KMS-11 (cell line): ENCODE results near the gene COPS4.

Experiments
- H2AFZ ChIP-seq: fragments of 200-600 bp; sonication (generic); 2 replicates; pipeline ENCODE4 v1.6.1; 2016; ENCODE audit warnings: antibody characterized with exemption, mixed run types, low read depth
- H3K27ac ChIP-seq: fragments of 200-600 bp; sonication (generic); 2 replicates; pipeline ENCODE4 v1.6.1; 2016; ENCODE audit warnings: mild to moderate bottlenecking, mixed run types
- H3K27me3 ChIP-seq: fragments of 200-600 bp; sonication (generic); 2 replicates; pipeline ENCODE4 v1.6.1; 2017; ENCODE audit warnings: mild to moderate bottlenecking, low read depth, mixed run types, moderate library complexity; ENCODE audit not compliant: insufficient read depth
- H3K36me3 ChIP-seq: fragments of 200-600 bp; sonication (generic); 2 replicates; pipeline ENCODE4 v1.6.1; 2017; ENCODE audit warnings: mild to moderate bottlenecking, mixed run types; ENCODE audit not compliant: insufficient read depth
- H3K4me1 ChIP-seq: fragments of 200-600 bp; sonication (generic); 2 replicates; pipeline ENCODE4 v1.6.1; 2016; ENCODE audit warnings: mild to moderate bottlenecking, low read depth, mixed run types; ENCODE audit not compliant: poor library complexity, severe bottlenecking
- H3K4me2 ChIP-seq: fragments of 200-600 bp; sonication (generic); 2 replicates; pipeline ENCODE4 v1.7.0; 2016; ENCODE audit warnings: mild to moderate bottlenecking, mixed run types
- H3K4me3 ChIP-seq: fragments of 200-600 bp; sonication (generic); IDR thresholded peaks from 2 replicates; pipeline ENCODE4 v1.6.1; 2017; ENCODE audit warnings: low read depth, low read length, mixed read lengths; ENCODE audit not compliant: insufficient read depth
- H3K79me2 ChIP-seq: fragments of 200-600 bp; sonication (generic); 2 replicates; pipeline ENCODE4 v1.6.1; 2016; ENCODE audit warnings: low read depth, mixed run types; ENCODE audit not compliant: insufficient read depth
- H3K9ac ChIP-seq: fragments of 200-600 bp; sonication (generic); 2 replicates; pipeline ENCODE4 v1.6.1; 2016; ENCODE audit warnings: mild to moderate bottlenecking, mixed run types
- H4K20me1 ChIP-seq: fragments of 200-600 bp; sonication (generic); 2 replicates; pipeline ENCODE4 v1.6.1; 2016; ENCODE audit warnings: mild to moderate bottlenecking, mixed run types; ENCODE audit not compliant: insufficient read depth
- TF ChIP-seq, protein P1 (sequence below): fragments of 200-600 bp; sonication (generic); conservative IDR thresholded peaks from 2 replicates; pipeline ENCODE4 v1.6.1; 2017; ENCODE audit warnings: low read depth, mild to moderate bottlenecking, antibody characterized with exemption, low read length, moderate library complexity, mixed read lengths

Gene COPS4

DNA sequence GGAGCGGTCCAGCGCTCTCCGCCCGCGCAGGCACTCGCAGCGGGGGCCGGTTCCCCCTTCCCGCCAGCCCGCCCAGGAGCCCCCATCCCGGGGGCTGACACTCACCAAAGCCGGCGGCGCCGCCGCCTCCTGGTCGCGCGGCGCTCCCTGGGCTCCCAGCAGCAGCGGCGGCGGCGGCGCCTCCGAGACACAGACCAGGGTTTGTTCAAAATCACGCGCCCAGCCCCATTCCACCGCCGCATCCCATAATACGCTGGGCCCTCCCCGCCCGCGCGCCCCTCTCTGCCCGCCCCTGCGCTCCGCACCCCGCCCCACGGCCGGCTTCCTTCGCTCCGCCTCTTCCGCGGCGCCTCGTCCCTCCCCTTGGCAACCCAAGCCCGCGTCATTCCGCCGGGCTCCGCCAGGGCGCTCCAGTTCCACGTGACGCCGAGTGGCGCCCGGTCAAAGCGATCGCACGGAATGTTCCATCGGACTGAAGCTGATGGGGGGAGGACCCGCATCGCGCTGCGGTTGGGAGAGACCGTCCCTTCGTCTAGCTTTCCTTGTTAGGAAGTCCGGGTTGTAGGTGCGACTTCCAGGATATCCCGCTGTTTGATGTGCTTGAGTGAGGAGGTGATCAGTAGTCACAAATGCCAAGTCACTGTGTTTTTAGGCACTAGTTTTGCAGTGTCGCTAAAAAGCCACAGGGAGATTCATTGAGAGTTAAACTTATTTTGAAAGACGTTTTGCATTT is 22.1 kb upstream of the COPS4 start:
- Histone ChIP-seq H3K9ac (peak overlapping the region; percentile 93), H3K4me1 (peaks cover 28% of the 10 kb centered on the region), H3K27me3 (no peaks in the 10 kb centered on the region), H3K36me3 (no peaks in the 10 kb centered on the region), H3K4me3 (peak overlapping the region; percentile 90), H2AFZ (peak overlapping the region; percentile 76), H3K4me2 (peak overlapping the region; percentile 89), H3K79me2 (peaks cover 46% of the 10 kb centered on the region), H3K27ac (peak overlapping the region; percentile 93), H4K20me1 (no peaks in the 10 kb centered on the region)
- TF ChIP-seq, protein P1, sequence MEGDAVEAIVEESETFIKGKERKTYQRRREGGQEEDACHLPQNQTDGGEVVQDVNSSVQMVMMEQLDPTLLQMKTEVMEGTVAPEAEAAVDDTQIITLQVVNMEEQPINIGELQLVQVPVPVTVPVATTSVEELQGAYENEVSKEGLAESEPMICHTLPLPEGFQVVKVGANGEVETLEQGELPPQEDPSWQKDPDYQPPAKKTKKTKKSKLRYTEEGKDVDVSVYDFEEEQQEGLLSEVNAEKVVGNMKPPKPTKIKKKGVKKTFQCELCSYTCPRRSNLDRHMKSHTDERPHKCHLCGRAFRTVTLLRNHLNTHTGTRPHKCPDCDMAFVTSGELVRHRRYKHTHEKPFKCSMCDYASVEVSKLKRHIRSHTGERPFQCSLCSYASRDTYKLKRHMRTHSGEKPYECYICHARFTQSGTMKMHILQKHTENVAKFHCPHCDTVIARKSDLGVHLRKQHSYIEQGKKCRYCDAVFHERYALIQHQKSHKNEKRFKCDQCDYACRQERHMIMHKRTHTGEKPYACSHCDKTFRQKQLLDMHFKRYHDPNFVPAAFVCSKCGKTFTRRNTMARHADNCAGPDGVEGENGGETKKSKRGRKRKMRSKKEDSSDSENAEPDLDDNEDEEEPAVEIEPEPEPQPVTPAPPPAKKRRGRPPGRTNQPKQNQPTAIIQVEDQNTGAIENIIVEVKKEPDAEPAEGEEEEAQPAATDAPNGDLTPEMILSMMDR = peak; percentile 53

DNA sequence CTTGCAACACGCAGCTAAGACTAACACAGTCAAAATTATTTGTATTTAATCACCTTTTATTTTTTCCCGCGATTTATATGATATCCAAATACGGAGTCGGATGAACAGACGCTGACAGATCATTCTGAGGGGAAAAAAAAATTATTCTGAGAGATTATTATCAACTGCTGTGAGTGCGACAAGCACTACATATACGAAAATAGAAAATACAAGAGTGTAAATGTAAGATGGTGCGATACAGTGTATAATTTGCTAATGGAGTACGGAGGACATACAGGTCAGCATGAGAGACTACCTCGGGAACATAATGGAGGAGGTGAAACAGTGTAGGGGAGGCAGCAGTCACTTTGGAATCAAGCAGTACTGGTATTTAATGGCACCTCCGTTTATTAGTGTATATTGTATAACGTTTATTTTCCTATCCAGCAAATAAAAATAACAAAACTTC is 21.5 kb upstream of the COPS4 start:
- Histone ChIP-seq H3K36me3 (no peaks in the 10 kb centered on the region), H3K4me2 (peak overlapping the region; percentile 89), H3K9ac (peak overlapping the region; percentile 71), H3K4me3 (peak overlapping the region; percentile 90), H3K27ac (peak overlapping the region; percentile 93), H3K4me1 (peaks cover 22% of the 10 kb centered on the region), H4K20me1 (no peaks in the 10 kb centered on the region), H3K27me3 (no peaks in the 10 kb centered on the region), H3K79me2 (peaks cover 40% of the 10 kb centered on the region), H2AFZ (peak overlapping the region; percentile 73)
- TF ChIP-seq, protein P1 = no peak; the same call in 1 of the 2 replicates

DNA sequence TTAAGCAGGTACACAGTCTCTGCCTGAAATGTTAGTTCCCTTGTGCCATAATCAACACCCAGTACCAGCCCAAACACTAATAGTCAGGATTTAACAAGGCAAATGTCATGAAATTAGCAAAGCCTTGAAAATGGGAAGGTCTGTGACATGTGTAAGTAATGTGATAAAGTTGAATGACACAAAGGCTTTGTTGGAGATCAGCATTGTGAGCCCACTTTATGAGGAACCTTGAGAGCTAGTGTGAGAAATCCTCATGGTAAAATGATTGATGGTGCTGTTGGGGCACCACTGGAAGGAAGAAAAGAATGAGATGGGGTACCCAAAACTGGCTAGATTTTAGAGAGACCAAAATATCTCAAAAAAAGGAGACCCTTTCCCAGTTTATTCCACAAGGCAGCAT is 21.1 kb upstream of the COPS4 start:
- TF ChIP-seq, protein P1 = no peak
- H4K20me1 ChIP-seq = no peaks in the 10 kb centered on the region
- peak overlapping the region; percentile 93; the same call in 1 of the 2 replicates for H3K27ac ChIP-seq
- H3K79me2 ChIP-seq = peaks cover 36% of the 10 kb centered on the region
- no peaks in the 10 kb centered on the region for H3K36me3 ChIP-seq
- peaks cover 17% of the 10 kb centered on the region for H3K4me1 ChIP-seq
- peak overlapping the region; percentile 71; the same call in 1 of the 2 replicates for H3K9ac ChIP-seq
- no peak overlapping the region for H3K4me3 ChIP-seq
- no peaks in the 10 kb centered on the region for H3K27me3 ChIP-seq
- H2AFZ ChIP-seq = peak overlapping the region; percentile 73
- peak overlapping the region; percentile 89 for H3K4me2 ChIP-seq

DNA sequence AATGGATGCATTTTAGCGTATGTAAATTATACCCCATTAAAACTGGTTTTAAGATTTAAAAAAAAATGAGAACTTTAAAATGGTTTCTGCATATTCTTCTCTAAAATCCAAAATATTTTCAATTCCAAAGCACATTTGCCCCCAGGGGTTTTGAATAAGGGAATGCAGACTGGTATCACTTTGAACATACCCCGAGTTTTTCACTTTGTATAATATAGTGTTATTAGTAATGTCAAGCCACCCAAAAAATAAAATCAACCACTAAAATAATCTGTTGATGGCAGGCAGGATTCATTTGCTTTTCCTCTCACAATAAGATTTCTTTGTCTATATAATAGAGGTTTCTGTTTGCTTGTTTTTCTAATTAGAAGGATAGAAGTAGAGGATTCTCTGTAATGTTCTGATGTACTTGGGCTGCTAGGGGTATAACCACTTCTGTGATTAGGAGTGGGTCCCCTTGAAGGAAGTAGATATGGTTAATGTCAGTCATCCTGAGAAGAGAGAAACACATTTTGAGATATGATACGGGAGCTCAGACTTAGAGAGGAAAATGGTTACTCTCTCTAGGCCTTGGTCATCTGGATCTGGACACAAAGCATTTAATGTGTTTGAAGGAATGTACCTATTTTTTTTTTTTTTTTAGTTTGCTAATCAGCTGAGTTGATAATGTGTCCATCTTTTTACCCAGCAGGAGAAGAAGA is 15.0 kb upstream of the COPS4 start:
- H3K4me2 ChIP-seq = no peak overlapping the region
- TF ChIP-seq, protein P1 = no peak
- H3K27ac ChIP-seq = no peak overlapping the region

More for the DNA sequence above, 15.0 kb upstream of the COPS4 start:
- Histone ChIP-seq H2AFZ (no peak overlapping the region), H3K9ac (no peak overlapping the region), H3K36me3 (no peaks in the 10 kb centered on the region), H3K4me3 (no peak overlapping the region), H3K27me3 (no peaks in the 10 kb centered on the region), H3K79me2 (no peaks in the 10 kb centered on the region), H3K4me1 (no peaks in the 10 kb centered on the region), H4K20me1 (no peaks in the 10 kb centered on the region)
